Cardiac fibroblast (primary cell): ENCODE measurements around the gene DISP3.

Source experiments
- DNase-seq, 2 donors: peaks; one replicate each; pipeline versions ENCODE4 v3.0.0 to v3.0.0-alpha.2; 2010; ENCODE audit warnings: low read depth in 2 of 2
- H3K4me3 ChIP-seq, 2 donors: replicated peaks in 1 of 2; 1 replicate in 1 of 2; 2 replicates in 1 of 2; pipeline ENCODE4 v1.5.1; 2011; ENCODE audit warnings: low read depth in 2 of 2, low read length in 2 of 2, mild to moderate bottlenecking in 2 of 2, moderate library complexity in 1 of 2
- CTCF ChIP-seq: IDR thresholded peaks from one replicate; pipeline ENCODE4 v1.5.1; 2011; ENCODE audit warnings: low read depth, mild to moderate bottlenecking, low read length, inconsistent platforms

DISP3 gene

GRCh38 chr1:11530731-11531311, 51.9 kb downstream of the DISP3 start:
- DNase-seq, result no peak
- no peak for TF ChIP-seq CTCF

GRCh38 chr1:11531314-11531870, 52.4 kb downstream of the DISP3 start:
- no peak for TF ChIP-seq CTCF
- DNase-seq, result no peak
- no peak overlapping the region for H3K4me3 ChIP-seq

More at GRCh38 chr1:11530731-11531311, 51.9 kb downstream of the DISP3 start:
- H3K4me3 ChIP-seq, result no peak overlapping the region

GRCh38 chr1:11531943-11532342, 53.0 kb downstream of the DISP3 start:
- no peak for DNase-seq

GRCh38 chr1:11533790-11534787, 55.1 kb downstream of the DISP3 start:
- no peak for TF ChIP-seq CTCF
- H3K4me3 ChIP-seq, result no peak overlapping the region
- DNase-seq, result no peak

More at GRCh38 chr1:11531943-11532342, 53.0 kb downstream of the DISP3 start:
- H3K4me3 ChIP-seq, result no peak overlapping the region
- no peak for TF ChIP-seq CTCF

GRCh38 chr1:11534846-11535245, 55.9 kb downstream of the DISP3 start:
- no peak overlapping the region for H3K4me3 ChIP-seq
- TF ChIP-seq CTCF, result no peak
- no peak for DNase-seq

GRCh38 chr1:11535316-11535715, 56.4 kb downstream of the DISP3 start:
- DNase-seq, result no peak
- TF ChIP-seq CTCF, result no peak
- no peak overlapping the region for H3K4me3 ChIP-seq
